AG09319 (cell line): ENCODE data around the gene EGFR.
A peak's percentile ranks its signal among the peaks of the same experiment; 100 is the strongest.

Source experiments
- DNase-seq: peaks from one replicate; pipeline ENCODE4 v3.0.0-alpha.2; 2010; ENCODE audit warnings: low read depth; ENCODE audit errors: extremely low read depth
- CTCF ChIP-seq: IDR thresholded peaks from 2 replicates; pipeline ENCODE4 v1.5.1; 2011; ENCODE audit warnings: low read depth, mild to moderate bottlenecking, inconsistent platforms, low read length, moderate library complexity

The EGFR gene

DNA sequence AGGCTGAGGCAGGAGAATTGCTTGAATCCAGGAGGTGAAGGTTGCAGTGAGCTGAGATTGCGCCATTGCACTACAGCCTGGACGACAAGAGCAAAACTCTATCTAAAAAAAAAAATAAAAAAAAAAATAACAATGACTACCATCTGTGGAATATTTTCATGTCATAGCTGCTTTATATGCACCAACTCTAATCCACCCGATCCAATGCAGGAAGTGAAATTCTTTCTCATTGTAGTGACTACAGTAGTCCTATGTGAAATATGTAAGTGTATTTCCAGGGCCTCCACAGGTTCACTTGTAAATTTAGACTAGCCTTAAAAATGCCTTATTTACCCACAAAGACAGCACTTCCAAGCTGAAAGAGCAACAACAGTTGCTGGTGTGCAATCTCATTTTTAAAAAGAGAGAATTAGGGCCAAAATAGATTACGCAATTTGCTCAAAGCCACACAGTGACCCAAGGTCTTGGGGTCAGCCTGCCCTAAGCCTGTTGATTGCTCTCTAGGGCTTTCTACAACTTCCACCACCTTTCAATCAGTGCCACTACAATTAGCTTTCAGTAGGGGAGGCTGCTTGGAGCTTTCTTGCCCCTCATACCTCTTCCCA lies 25.8 kb upstream of the EGFR start:
- no peak for DNase-seq
- TF ChIP-seq CTCF: no peak

DNA sequence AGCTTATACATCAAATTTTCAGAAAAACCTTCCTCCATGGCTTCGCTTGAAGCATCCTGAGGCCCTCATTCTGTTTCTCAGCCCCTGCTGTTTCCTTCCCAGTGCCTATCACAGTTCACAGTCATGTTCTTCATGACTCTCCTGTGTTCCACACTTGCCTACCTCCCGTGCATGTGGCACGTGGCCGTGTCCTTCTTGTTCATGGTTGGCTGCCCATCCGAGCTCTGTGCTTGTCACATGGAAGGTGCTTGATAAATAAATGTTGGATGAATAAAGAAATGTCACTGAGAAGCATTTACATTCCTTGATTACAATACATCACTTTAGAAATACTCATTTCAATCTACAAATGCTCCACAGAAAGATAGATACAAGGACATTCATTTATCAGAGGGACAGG lies 23.7 kb upstream of the EGFR start:
- no peak for DNase-seq
- TF ChIP-seq CTCF: no peak

DNA sequence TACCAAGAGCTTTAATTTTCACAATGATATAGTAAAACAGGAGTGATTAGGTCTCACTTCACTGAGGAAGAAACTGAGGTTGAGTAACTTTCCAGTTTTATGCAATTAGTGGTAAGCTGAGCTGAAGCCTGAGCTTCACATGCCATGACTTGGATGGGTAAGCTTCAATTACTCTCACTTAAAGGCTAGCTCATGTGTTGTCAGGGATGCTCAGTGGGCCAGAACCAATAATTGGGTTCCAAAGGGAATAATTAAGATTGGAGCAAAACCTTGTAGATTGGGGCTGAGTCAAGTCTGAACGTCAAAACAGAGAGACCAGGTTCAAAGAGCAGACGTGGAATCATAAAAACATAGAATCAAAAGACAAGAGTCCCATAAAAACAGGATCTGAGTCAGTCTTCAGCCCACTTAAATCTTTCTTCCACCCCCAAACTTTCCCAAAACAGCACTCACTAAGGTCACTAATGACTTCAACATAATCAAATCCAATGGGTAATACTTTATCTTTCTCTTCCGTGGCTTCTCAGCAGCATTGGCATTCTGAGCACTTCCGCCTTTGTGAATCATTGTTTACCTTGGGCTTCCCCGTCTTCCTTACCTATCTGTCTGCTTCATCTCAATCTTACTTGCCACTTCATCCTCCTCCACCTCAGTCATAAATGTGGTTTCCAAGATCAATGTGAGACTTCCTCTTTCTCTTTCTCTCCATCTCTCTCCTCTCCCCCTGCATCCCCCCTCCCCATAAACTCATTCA lies 23.0 kb upstream of the EGFR start:
- TF ChIP-seq CTCF: no peak
- DNase-seq: peak; percentile 83

DNA sequence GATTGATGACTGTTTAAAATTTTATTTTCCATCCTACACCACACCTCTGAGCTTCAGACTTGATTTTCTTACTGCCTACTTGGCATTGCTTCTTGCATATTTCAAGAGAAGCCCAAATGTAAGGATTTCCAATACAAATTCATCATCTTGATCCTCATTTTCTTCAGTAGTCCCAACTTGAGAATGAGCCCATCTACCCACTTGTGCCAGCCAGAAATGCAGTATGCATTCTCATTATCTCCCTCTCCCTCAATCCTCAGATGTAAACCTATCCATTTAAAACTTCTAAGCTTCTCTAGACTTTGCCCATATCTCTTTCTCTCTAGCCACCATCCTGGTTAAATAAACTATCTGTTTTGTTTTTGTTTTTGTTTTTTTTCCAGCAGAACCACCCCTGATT lies 22.4 kb upstream of the EGFR start:
- no peak for DNase-seq
- TF ChIP-seq CTCF: no peak

GRCh38 chr7:55004579-55004978 lies 14.2 kb upstream of the EGFR start:
- DNase-seq: no peak
- no peak for TF ChIP-seq CTCF

GRCh38 chr7:55005241-55005851 lies 13.5 kb upstream of the EGFR start:
- TF ChIP-seq CTCF: no peak
- no peak for DNase-seq

GRCh38 chr7:55006499-55006898 lies 12.3 kb upstream of the EGFR start:
- no peak for DNase-seq
- no peak for TF ChIP-seq CTCF
